ENCODE results near the gene SZT2.
"Not testable (repeated sequence)": the region's sequence is repeated elsewhere in the genome, so short reads cannot be mapped to it uniquely, and the experiment has no call there.

SZT2 gene

DNA sequence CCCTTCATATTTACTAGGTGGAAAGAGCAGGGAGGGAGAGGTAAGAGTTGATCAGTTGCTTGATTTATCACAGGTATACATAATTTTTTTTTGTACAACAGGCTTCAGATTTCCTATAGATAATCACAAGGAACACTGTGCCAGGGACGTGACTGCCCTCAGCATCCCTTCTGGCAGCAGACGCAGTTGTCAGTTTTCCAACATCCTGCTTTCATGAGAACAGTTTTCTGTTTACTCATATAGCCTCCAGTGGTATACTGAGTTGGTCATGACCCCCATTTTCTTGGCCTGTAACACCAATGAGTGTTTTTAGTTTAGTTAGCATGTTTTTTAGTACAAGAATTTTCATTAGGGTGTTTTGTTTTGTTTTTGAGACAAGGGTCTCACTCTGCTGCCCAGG is 103.1 kb downstream of the SZT2 start:
- DNase-seq (ENCODE audit: low read depth) = no peak

GRCh38 chr1:43493661-43494450 is 104.2 kb downstream of the SZT2 start:
- DNase-seq (ENCODE audit: low read depth) = no peak

DNA sequence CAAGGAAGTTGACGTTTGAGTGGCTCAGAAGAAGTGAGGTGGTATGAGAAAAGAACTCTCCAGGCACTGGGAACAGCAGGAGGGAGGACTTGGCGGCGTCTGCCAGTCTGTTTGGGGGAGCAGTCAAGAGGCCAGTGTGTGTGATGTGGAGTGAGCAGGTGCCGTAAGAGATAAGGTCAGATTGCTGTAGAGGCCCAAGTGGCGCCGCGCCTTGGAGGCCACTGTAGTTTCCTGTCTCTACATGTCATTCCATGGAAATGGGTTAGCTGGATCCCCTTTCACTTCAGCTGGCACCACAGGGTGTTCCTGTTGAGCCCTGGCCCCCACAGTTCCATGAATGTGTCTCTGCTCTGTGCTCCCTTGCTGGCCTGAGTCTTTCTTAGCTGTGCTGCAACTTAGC is 105.5 kb downstream of the SZT2 start:
- DNase-seq (ENCODE audit: low read depth) = no peak

DNA sequence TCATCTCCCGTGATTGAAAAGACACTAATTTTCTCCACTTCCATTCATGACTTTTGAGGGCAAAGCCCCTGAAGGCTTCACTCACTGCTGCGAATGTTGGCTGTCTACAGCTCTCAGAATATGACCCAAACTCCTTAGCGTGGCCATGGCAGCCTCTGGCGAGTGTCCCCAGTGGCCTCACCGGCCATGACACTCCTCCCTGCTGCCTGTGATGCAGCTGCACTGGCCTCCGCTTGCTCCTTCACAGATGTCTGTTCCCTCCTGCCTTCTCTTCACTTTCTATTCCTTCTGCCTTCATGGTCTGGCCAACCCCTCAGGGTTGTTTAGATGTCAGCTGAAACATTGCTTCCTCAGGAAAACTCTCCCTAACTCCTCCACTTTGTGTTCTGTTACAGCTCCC is 110.2 kb downstream of the SZT2 start:
- no peak for DNase-seq (ENCODE audit: low read depth)

- not testable (repeated sequence) for DNase-seq (ENCODE audit: low read depth)
These were observed 112.1 kb downstream of the SZT2 start for GRCh38 chr1:43501806-43502205.

GRCh38 chr1:43503534-43503933 is 113.8 kb downstream of the SZT2 start:
- no peak for DNase-seq (ENCODE audit: low read depth)
